Fibroblast of peridontal ligament (primary cell): ENCODE data around the gene DOCK9.

Experiments
- DNase-seq: peaks from one replicate; pipeline ENCODE4 v3.0.0-alpha.2; 2010; ENCODE audit errors: extremely low read depth

DOCK9 gene

DNA sequence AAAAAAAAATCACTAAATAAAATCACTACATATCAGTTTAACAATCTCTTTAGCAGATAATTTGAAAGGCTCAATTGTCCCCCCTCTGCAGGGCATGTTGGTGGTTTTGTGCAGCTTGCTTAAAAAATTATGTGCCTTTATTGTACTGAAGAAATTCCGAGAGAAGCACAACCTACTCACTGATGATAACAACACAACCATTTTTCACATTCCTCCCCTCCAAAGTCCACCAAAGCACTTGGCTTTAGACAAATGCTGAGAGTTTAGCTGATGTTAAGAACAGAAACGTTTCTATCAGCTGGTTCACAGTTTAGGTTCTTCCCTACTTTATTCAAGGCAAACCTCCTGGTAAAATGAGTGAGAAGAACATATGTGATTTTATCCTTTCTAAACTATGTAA lies 923 bp downstream of the DOCK9 start:
- peak; percentile 29 for DNase-seq

DNA sequence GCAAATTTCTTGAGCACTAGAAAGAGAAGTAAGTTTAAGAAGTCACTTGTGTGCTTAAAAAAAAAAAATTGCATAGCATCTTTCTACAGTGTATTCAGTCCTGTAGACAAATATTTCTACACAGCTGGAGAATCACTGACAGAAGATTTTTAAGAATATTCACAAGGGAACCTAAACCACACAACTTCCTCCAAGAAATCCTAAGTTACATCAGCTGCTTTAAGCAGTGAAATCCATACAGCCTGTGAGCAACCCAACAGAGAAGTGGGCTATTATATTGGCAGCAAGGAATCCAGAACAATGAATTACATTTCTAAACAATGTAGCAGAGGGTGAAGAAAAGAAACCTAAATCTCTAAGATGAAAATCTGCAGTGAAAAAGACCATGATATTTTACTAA lies 1.5 kb downstream of the DOCK9 start:
- peak; percentile 88 for DNase-seq

DNA sequence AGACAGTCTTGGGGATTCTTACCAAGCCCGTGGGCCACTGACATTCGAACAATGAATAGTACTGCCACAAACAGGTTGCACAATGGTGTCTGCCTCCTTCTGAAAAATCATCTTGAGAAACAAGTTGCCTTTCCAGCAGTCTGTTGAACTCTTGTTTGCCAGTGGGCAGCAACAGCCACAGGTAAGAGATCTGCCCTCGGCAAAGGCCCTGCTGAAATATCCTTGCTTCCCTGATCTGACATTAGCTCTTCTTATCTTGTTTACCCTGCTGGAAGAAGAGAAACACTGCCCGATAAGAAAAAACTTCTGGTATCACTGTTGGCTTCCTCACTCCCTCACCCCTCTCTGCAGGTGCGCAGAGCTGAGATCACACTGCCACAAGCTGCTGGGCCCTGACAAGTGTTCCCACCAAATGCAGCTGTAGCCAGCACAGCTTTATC lies 2.0 kb downstream of the DOCK9 start:
- DNase-seq: no peak

DNA sequence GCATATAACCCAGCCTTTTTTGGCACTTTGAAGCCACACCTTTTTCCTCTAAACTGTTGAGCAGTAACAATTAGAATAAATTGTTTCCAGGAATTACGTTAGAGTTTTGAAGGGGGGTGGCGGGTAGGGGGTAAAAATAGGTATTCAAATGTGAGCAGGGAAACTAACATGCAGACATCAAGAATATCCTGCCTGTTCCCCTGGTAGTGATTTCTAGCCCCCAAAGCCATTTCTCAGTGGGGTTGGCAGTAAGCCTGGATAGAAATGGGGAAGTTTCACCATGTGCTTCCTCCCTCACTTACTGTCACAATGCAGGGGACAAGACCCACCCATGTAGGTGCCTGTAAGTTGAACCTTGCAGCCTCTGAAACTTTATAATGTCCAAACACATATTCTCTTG lies 3.8 kb downstream of the DOCK9 start:
- DNase-seq: no peak

DNA sequence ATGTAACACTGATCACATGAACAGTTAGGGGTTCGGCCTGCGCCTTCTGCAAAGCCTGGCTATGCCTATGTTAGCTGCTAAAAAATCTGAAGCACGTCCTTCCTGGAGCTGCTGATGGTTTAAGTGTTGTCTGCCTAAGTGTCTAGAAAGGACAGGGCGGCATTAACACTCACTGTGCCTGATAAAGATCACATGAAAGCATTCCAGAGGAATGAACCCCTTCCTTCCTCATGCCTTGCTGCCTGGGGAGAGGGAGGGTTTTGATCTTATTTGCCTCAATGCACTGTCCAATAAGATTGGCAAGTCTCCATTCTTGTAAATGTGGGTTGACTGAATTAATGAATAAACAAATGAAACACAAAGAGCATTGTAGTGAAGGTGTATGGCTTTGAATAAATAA lies 5.2 kb downstream of the DOCK9 start:
- DNase-seq: no peak

DNA sequence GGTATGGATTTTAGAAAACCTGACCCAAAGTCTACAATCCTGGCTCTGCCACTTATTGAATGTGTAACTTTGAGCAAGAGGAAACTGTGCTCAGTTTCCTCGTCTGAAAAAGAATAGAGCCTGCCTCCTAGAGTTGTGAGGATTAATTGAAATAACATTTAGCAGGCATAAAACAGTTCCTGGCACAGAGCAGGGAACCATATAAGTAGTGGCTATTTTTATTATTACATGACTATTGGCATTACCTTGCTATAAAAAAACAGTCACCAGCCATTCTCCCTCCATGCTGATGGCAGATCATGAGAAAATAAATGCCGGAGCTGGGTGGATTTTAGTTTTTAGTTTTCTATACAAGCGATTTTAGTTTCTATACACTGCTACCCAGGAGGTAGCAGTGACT lies 5.8 kb downstream of the DOCK9 start:
- no peak for DNase-seq

DNA sequence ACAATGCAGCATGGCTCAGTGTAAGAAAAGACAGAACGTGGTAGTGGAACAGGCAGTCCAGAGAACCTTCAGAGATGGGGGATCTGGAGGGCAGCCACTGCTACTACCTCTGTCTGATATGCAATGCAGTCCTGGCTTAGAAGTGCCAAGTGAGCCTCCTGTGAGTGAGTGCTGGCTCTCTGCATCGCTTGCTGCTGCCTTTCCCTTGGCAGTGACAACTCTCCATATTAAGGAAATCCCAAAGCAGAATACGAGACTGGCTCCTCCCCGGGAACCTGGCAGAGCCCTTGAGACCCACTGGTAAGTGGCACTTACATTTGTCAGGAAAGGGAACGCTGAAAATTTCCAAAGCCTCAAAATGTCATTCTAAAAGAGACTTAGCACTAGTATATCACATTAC lies 7.5 kb downstream of the DOCK9 start:
- no peak for DNase-seq

DNA sequence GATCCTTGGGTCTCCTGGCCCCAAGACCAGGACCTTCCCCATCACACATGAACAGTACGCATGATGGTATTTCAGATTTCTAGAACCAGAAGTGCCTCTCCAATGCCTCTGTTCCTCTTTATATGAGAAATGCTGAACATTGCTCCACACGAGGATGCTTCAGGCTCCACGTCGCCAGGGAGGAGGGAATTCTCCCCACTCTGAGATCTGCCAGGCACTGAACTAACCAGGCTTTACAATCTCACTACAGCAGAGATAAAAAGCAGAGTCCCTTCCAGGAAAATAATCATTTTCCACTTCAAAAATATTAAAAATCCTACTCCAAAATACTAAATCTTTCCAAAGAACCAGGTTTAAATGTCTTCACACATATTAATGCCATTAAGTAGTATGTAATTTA lies 10.4 kb downstream of the DOCK9 start:
- no peak for DNase-seq

DNA sequence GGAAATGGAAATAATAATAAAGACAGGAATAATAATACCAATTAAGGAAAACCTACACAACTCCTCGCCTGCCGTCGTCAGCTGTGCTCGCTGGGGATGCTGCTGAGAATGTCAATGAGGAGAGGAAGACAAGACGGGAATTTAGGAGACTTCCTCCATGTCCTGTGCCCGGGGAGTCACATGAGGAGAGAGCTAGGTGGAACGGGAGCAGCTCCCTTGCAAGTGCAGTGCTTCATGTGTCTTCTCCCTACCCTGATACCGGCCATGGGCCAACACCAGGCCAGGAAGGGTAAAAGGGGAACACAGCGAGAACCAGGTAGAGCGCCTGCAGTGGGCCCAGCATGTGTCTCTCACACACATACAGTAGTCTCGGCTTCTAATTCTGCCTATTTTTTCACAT lies 11.8 kb downstream of the DOCK9 start:
- DNase-seq: no peak

DNA sequence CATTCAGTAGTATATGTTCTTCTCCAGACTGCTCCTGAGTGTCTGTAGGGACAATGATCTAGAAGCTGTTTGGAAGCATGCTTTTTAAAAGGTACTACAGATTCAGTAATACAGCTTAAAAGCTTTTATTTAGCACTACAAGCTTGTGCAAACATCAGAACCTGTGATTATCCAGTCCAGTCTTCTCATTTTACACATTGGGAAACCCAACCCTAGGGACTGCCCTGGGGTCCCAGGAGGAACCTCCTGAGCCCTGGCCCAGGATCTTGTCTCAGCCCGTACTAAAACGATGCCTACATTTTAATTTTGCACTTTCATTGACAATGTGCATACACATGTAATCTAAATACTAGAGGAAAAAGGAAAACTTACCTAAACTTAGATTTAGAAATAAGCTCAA lies 12.5 kb downstream of the DOCK9 start:
- no peak for DNase-seq

DNA sequence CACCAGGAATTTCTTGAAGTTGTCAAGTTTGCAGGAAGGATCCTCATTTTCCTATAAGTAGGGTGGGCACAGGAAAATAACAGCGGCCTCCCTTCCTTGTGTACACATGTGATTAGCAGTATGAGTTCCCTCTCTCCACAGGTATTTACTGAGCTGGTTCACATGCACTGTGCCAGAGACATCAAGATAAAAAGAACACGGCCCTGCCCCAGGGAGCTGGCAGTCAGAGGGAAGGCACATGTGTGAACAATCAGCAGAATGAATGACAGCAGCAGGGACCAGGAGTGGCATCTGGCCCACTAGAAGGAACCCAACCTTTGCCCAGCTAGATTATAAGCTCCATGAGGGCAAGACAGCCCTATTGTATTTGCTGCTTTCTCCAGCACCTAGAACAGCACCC lies 13.9 kb downstream of the DOCK9 start:
- no peak for DNase-seq

DNA sequence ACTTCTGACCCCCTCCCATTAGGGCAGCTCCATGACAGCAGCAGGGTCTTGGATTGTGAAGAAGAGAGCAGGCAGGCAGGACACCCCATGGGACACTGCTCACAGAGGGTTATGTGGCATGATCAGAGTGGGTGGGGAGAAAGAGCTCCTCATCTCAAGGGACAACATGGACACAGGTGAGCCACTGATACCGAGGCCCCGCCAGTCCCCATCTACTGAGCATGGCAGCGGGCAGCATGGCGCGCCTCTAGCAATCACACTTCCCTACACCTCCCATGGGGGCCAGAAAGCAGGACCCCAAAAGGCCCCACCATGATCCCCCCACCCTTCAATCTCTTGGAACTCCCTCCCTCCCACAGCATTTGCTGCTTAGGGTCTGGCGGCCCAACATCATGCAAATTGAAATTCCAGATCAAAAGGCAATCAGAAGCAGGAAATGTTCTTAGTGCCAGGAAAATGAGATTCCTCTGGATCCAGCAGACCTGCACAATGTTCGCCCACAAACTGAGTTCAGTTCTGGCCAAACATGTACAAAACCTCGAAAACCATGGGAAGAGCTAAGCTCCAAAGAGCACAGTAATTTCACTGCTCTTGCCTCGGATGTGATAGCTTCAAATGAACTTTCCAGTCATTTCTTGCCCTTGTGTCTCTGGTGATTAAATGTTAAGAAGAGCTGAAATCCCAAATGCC lies 14.8 kb downstream of the DOCK9 start:
- DNase-seq: no peak

DNA sequence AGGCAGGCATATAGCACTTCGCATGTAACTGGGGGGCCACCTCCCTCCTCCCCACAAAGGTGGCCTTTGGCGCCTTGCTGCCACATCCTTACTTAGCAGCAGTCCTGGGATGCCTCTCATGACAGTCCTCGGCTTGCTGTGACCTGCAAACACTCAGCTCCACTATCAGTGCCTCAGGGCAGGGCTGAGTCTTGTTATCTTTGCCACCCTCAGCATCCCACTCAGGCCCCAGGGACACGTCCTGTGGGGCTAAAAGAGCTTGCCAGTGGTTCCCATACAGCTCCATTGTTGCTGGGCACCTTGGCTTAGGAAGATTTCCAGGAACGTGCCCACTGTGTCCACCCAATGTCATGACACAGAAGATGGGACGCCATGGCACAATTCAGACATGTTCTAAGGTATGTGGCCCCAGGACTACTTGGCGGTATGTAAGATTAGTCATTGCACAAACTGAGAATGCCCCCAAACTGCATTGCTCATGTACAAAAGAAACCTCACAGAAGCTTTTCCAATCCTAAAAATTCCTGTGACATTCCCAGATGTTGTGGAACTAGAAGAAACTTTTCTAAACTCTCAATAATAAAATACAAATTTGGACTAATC lies 16.3 kb downstream of the DOCK9 start:
- no peak for DNase-seq

DNA sequence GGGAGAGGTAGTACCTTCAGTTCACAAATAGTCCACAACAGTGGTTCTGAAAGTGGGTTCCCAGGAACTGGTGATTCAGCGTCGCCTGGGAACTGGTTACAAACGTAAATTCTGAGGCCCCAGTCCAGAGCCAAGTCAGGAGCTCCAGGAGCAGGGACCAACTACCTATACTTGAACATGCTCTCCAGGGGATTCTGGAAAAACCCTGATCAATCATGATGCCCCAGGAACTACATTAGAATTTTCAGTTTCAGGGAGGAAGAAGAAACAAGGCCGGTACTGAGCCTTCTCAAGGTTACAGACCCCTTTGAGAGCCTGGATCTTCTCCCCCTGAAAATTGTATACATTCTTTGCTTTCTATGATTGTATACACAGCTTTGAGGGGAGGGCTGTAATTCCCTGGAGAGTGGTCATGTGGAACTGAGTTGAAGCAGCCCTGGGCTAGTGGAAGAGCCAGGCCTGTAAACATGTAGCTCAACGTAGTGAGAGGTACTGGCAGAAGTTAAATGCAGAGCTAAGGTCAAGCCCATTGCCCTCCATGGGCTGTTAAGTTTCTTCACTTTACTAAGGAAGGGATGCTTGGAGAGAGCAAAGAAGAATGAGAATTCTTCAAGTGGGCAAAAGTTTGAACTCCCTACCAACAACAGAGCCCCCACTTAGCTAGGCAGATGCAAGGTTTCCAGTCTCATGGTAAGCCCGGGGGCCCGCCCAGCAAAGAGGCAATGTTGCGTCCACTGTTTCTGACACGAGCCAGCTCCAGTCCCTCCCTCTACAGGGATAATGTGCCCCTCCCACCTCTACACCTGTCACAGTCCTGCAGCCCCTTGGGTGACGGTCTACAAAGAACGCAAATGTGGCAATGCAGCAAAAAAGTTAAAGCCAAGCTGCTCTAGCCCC lies 17.0 kb downstream of the DOCK9 start:
- no peak for DNase-seq

DNA sequence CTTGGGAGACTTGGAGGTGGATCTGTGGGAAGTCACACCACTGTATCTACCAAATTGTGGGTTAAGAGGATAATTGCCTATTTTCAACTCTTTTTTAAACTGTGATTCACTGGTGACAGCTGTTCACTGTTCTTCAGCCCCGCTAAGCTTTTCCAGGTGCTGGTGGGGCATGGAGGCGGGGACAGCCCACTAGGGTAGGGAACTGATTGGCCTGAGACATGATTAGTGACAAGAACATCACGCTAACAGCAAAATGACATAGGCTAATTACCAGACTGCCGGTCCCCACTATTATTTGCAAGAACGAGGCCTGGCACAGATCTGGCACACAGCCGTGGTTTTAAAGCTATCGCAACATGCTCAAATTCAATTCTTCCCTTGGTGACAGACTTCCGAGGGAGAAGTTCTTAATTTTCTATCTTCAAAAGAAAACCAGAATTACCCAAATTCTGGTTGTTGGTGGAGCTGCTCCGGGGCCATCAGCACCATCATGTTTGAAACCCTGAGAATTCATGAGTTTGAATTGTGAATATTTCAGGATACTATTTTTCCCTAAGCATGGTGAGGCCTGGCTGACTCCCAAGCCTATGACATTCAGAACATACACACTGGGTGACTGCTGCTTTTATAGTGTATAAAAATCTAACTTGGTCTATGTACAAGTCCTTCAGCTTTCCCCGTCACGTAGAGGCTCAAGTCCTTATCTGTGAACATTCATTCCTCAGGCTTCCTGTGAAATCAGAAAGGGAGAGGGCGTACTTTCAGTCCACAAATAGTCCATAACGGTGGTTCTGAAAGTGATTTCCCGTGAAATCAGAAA lies 17.9 kb downstream of the DOCK9 start:
- DNase-seq: no peak

DNA sequence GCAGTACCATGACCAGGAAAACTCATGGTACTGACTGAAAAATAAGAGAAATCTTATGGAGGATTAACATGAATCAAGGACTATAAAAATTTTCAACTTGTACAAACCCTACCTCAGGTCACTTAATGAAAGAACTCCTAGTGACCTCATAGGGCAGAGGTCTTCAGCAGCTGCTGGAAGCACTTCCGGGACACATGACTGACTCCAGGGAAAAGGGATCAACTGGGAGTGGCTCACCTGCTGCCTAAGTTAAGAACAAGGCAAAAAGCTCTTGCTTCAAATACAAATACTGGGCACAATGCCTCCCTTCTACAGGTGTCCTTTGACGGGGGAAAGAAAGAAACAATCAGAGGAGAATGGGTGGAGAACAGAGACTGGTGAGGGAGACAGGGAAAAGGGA lies 18.6 kb downstream of the DOCK9 start:
- no peak for DNase-seq

DNA sequence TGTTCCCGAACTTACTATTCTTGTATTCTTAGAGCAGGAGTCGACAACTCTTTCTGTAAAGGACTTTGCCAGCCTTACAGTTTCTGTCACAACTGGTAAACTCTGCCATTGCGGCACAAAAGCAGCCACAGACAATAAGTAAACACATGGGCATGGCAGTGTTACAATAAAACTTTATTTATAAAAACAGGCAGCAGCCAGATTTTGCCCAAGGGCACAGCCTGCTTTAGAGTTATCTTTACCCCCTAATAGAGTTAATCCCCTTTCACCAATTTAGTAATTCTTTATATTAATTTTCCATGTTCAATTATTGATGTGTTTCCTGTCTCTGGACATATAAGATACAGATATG lies 19.4 kb downstream of the DOCK9 start:
- DNase-seq: no peak

DNA sequence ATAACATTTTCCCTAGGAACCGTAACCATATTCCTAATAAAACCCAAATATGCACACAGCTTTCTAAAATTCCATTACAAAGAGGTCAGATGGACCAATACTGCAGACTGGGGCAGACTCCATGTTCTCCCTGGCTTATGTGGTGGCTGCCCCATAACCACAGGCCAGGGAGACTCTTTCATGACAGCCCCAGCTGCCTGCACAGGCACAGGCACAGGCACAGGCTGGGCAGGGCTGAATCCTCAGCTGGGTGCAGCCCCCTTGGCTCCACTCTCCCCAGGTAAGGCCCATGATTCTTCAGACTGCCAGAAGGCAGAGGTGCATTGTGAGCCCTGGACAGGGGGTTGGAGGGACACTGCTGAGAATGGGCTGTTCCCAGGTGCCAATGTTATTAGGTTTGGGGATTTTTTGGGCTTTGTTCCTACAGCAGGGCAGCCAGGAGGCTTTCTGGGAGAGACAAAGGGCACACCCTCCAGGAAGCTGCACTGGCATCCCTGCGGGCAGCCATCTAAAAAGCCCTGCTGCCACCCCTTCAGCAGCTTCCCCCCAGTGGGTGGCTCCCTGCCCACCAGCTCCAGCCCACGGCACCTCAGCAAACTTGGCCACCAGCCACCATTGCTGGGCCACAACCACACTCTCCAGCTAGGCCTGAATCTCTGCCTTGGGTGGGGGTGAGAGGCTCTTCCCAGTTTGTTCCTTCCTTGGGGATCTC lies 20.0 kb downstream of the DOCK9 start:
- no peak for DNase-seq

DNA sequence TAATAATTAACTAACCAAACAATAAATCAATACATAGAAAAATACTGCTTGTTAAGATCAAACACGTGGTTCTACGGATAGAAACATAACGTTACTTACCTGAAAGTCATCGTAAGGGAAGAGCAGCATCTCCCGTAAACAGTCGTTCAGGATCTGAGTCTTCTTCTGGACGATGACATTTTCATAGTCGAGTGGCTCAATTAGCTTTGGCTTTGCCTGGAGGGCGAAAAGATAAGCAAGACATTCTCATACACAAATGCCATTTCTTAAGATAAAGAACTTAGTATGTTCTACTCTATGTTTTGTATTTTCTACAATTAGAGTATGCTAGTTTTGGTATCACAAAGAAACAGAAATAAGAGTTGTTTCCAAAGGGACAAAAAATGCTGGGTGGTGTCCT lies 22.5 kb downstream of the DOCK9 start:
- DNase-seq: no peak

DNA sequence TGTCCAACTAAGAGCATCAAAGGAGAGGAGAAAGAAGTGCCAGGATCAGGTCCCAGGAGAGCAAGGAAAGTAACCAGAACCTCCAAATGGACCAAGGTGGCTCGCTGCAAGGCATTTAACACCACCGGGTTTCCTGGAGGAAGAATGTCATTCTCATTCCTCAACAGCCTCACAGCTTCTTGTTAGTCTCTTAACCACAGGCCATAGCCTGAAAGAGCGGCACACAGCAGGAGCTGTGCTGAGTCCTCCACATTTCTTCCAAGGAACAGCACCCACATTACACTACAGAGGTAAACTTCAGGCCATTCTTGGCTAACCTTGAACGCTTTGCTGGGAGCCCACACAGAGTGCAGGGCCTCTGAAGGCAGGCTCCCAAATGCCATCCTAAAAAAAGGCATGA lies 23.6 kb downstream of the DOCK9 start:
- no peak for DNase-seq

DNA sequence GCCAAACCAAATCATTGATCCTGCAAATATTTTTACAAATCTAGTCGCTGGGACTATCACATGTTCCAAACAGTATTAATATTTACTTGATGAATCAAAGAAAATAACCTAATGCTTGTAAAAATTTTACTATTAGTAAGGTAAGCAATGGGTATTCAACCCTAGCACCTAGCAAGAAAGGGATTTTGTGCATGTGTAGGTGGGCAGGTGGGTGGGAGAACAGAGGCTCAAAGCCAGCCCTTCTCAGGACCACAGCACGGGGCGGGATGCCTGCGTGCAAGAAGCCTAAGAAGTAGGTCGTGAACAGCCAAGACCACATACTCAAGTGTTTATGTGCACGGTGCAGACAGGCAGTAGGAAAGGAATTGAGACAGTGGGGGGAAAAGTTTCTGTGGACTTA lies 26.6 kb downstream of the DOCK9 start:
- no peak for DNase-seq

DNA sequence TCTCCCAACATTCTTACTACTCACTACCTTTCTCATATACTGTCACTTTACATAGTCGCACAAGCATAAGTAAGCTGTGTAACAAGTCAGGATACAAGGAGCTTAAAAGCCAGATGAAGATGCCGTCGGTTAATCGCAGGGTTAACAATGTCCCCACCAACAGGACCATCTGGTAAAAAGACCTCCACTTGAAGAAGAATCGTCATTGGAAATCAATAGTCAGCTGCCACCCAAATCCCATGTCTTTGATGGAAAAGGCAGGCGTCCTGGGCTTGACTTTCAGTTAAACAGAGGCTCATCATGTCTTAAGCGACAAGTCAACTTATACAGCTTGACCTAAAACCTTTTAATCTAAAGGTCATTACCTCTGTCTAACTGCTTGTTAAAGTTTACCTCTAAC lies 27.2 kb downstream of the DOCK9 start:
- DNase-seq: no peak
